ENCODE data around the gene MSL1. TPM values are rescaled to one million over a fixed set of nuclear protein-coding genes. Genes with fewer than 3 reads are reported as not detected.

Gene MSL1
- total RNA-seq, 1 experiment from 2014 or later: 96.3 TPM

GRCh38 chr17:40170325-40170724 is 48.6 kb downstream of the MSL1 start:
- H3K4me1 ChIP-seq (ENCODE audit: control insufficient read depth, insufficient read depth, low read length): no peaks in the 10 kb centered on the region
- no peaks in the 10 kb centered on the region for H3K9me3 ChIP-seq (ENCODE audit: control insufficient read depth, insufficient read depth, low read depth, low read length)
- ChIA-PET CTCF (no interaction called here), POLR2A (interaction anchor here (0.5 kb wide), 1 partner anchor 46 kb away, joined by 13 read pairs; no protein-coding TSS in a partner anchor)
- no peaks in the 10 kb centered on the region for H3K27me3 ChIP-seq (ENCODE audit: control insufficient read depth, insufficient read depth, low read length)
- no peak overlapping the region for H3K27ac ChIP-seq (ENCODE audit: low read length)
- H3K4me3 ChIP-seq (ENCODE audit: low read depth in 2 of 2, low read length in 2 of 2): no peak overlapping the region
- peaks cover 40% of the 10 kb centered on the region for H3K36me3 ChIP-seq (ENCODE audit: control insufficient read depth, insufficient read depth, low read length)
- no TSS peak for BruUV-seq (replicated peaks)
- intact Hi-C loops (cut with micrococcal nuclease; ENCODE audit: unreplicated experiment): no loop called here
- no peak for ATAC-seq
- DNase-seq (ENCODE audit: low read depth, low spot score): no peak
- in situ Hi-C loops (cut with HindIII; ENCODE audit: low pct_unique_long_range_greater_than_20kb, low sequenced_read_pairs): no loop called here
- TF ChIP-seq TCF7L2 (IDR thresholded peaks at IDR 0.05; ENCODE audit: low read depth, low read length): no peak
- no peak for TF ChIP-seq POLR2AphosphoS5 (IDR thresholded peaks at IDR 0.05; ENCODE audit: low read depth, low read length)
- no peak for TF ChIP-seq REST (IDR thresholded peaks at IDR 0.05; ENCODE audit: insufficient read depth in 1 of 2, low read depth in 2 of 2, low read length in 1 of 2)
- TF ChIP-seq SIN3A (IDR thresholded peaks at IDR 0.05; ENCODE audit: borderline replicate concordance, insufficient read depth, low read depth, low read length): no peak
- no peak for TF ChIP-seq CTCF (IDR thresholded peaks at IDR 0.05)

- ChIA-PET POLR2A (no interaction called here), CTCF (no interaction called here)
These were observed 50.0 kb downstream of the MSL1 start for GRCh38 chr17:40171750-40172149.

More at GRCh38 chr17:40171750-40172149, 50.0 kb downstream of the MSL1 start:
- TSS peak; percentile 62 for BruUV-seq (replicated peaks)
- in situ Hi-C loops (cut with HindIII; ENCODE audit: low pct_unique_long_range_greater_than_20kb, low sequenced_read_pairs) (no loop called here), intact Hi-C loops (cut with micrococcal nuclease; ENCODE audit: unreplicated experiment) (no loop called here)
- DNase-seq (ENCODE audit: low read depth, low spot score) (no peak), ATAC-seq (no peak)
- Histone ChIP-seq H3K4me1 (ENCODE audit: control insufficient read depth, insufficient read depth, low read length) (no peaks in the 10 kb centered on the region), H3K27ac (ENCODE audit: low read length) (no peak overlapping the region), H3K36me3 (ENCODE audit: control insufficient read depth, insufficient read depth, low read length) (peaks cover 28% of the 10 kb centered on the region), H3K4me3 (ENCODE audit: low read depth in 2 of 2, low read length in 2 of 2) (no peak overlapping the region), H3K27me3 (ENCODE audit: control insufficient read depth, insufficient read depth, low read length) (no peaks in the 10 kb centered on the region), H3K9me3 (ENCODE audit: control insufficient read depth, insufficient read depth, low read depth, low read length) (no peaks in the 10 kb centered on the region)
- TF ChIP-seq TCF7L2 (IDR thresholded peaks at IDR 0.05; ENCODE audit: low read depth, low read length): no peak
- TF ChIP-seq SIN3A (IDR thresholded peaks at IDR 0.05; ENCODE audit: borderline replicate concordance, insufficient read depth, low read depth, low read length): no peak
- no peak for TF ChIP-seq REST (IDR thresholded peaks at IDR 0.05; ENCODE audit: insufficient read depth in 1 of 2, low read depth in 2 of 2, low read length in 1 of 2)
- TF ChIP-seq POLR2AphosphoS5 (IDR thresholded peaks at IDR 0.05; ENCODE audit: low read depth, low read length): no peak
- TF ChIP-seq CTCF (IDR thresholded peaks at IDR 0.05): no peak

Data from Panc1 (cell line).